Muscle layer of colon (tissue), 2 donors: ENCODE data around the gene DGKZ.

ENCODE experiments used
- H3K27ac ChIP-seq: one replicate; pipeline ENCODE4 v1.7.0; 2013; ENCODE audit warnings: low read depth, mild to moderate bottlenecking, low read length, moderate library complexity
- H3K27me3 ChIP-seq, 2 donors: one replicate each; pipeline ENCODE4 v1.7.0; 2013; ENCODE audit warnings: low read length in 2 of 2, mild to moderate bottlenecking in 2 of 2; ENCODE audit not compliant: insufficient read depth in 2 of 2, control insufficient read depth in 1 of 2
- H3K36me3 ChIP-seq: one replicate; pipeline ENCODE4 v1.7.0; 2013; ENCODE audit warnings: mild to moderate bottlenecking, low read length; ENCODE audit not compliant: insufficient read depth
- H3K4me1 ChIP-seq: one replicate; pipeline ENCODE4 v1.7.0; 2013; ENCODE audit warnings: mild to moderate bottlenecking, low read length; ENCODE audit not compliant: insufficient read depth
- H3K4me3 ChIP-seq, 2 donors: one replicate each; pipeline ENCODE4 v1.7.0; 2013; ENCODE audit warnings: low read length in 2 of 2, low read depth in 1 of 2, mild to moderate bottlenecking in 1 of 2, moderate library complexity in 1 of 2
- H3K9ac ChIP-seq: one replicate; pipeline ENCODE4 v1.7.0; 2013; ENCODE audit warnings: low read length
- H3K9me3 ChIP-seq: one replicate; pipeline ENCODE4 v1.7.0; 2013; ENCODE audit warnings: mild to moderate bottlenecking, low read length
- donor health status: abdominal sarcoma.
- donor health status: Adenocarcinoma of cecum.

DGKZ gene

GRCh38 chr11:46380340-46381047 is 33.2 kb downstream of the DGKZ start:
- peak overlapping the region; percentile 55 to 59 for H3K4me3 ChIP-seq
- peak overlapping the region; percentile 41 for H3K27ac ChIP-seq
- peaks cover 0 to 32% of the 10 kb centered on the region in 2 donors for H3K27me3 ChIP-seq
- H3K4me1 ChIP-seq, result peaks cover 8% of the 10 kb centered on the region
- no peak overlapping the region for H3K9ac ChIP-seq
- no peaks in the 10 kb centered on the region for H3K9me3 ChIP-seq
- H3K36me3 ChIP-seq, result peaks cover 9% of the 10 kb centered on the region

GRCh38 chr11:46381048-46381818 is 34.0 kb downstream of the DGKZ start, which contains the start of gene MDK:
Gene MDK (plus strand): TSS chr11:46381669. CDS start chr11:46382058, 389 bp downstream.
- H3K4me3 ChIP-seq, result peak within 1 kb of the TSS; percentile 55 to 59

GRCh38 chr11:46381819-46382645 is 34.8 kb downstream of the DGKZ start:
- Histone ChIP-seq H3K27ac (no peak overlapping the region), H3K9ac (no peak overlapping the region), H3K4me1 (peaks cover 8% of the 10 kb centered on the region), H3K27me3 (peaks cover 0 to 44% of the 10 kb centered on the region in 2 donors), H3K4me3 (peak overlapping the region; percentile 21 to 47), H3K9me3 (no peaks in the 10 kb centered on the region), H3K36me3 (peaks cover 6% of the 10 kb centered on the region)

More at GRCh38 chr11:46381048-46381818, 34.0 kb downstream of the DGKZ start, which contains the start of gene MDK:
- no peak within 1 kb of the TSS for H3K9ac ChIP-seq
- peaks cover 0 to 37% of the 10 kb centered on the region in 2 donors for H3K27me3 ChIP-seq
- no peaks in the 10 kb centered on the region for H3K9me3 ChIP-seq
- peak within 1 kb of the TSS; percentile 41 for H3K27ac ChIP-seq
- H3K36me3 ChIP-seq, result peaks cover 6% of the 10 kb centered on the region
- H3K4me1 ChIP-seq, result peaks cover 8% of the 10 kb centered on the region

GRCh38 chr11:46382646-46383403 is 35.6 kb downstream of the DGKZ start:
- Histone ChIP-seq H3K4me3 (peak overlapping the region; percentile 21 to 47), H3K27me3 (peaks cover 0 to 52% of the 10 kb centered on the region in 2 donors), H3K27ac (no peak overlapping the region), H3K36me3 (no peaks in the 10 kb centered on the region), H3K9me3 (no peaks in the 10 kb centered on the region), H3K9ac (no peak overlapping the region), H3K4me1 (peaks cover 8% of the 10 kb centered on the region)

GRCh38 chr11:46383404-46383758 is 36.1 kb downstream of the DGKZ start:
- H3K9ac ChIP-seq, result no peak overlapping the region
- no peak overlapping the region for H3K27ac ChIP-seq
- H3K27me3 ChIP-seq, result peaks cover 3 to 58% of the 10 kb centered on the region in 2 donors
- no peaks in the 10 kb centered on the region for H3K36me3 ChIP-seq
- H3K4me1 ChIP-seq, result peaks cover 8% of the 10 kb centered on the region
- no peak overlapping the region for H3K4me3 ChIP-seq
- H3K9me3 ChIP-seq, result no peaks in the 10 kb centered on the region

GRCh38 chr11:46383974-46384701 is 36.9 kb downstream of the DGKZ start:
- H3K27me3 ChIP-seq, result peaks cover 10 to 65% of the 10 kb centered on the region in 2 donors
- H3K4me3 ChIP-seq, result no peak overlapping the region
- H3K4me1 ChIP-seq, result peaks cover 8% of the 10 kb centered on the region
- no peak overlapping the region for H3K27ac ChIP-seq
- no peaks in the 10 kb centered on the region for H3K9me3 ChIP-seq
- no peaks in the 10 kb centered on the region for H3K36me3 ChIP-seq
- H3K9ac ChIP-seq, result no peak overlapping the region

GRCh38 chr11:46385169-46386004 is 38.1 kb downstream of the DGKZ start:
- Histone ChIP-seq H3K36me3 (no peaks in the 10 kb centered on the region), H3K4me1 (peaks cover 14% of the 10 kb centered on the region), H3K27me3 (peaks cover 21 to 78% of the 10 kb centered on the region in 2 donors), H3K9me3 (no peaks in the 10 kb centered on the region), H3K27ac (no peak overlapping the region), H3K4me3 (no peak overlapping the region), H3K9ac (no peak overlapping the region)

GRCh38 chr11:46386005-46386578 is 38.8 kb downstream of the DGKZ start:
- Histone ChIP-seq H3K9ac (no peak overlapping the region), H3K9me3 (no peaks in the 10 kb centered on the region), H3K4me3 (no peak overlapping the region), H3K27me3 (peaks cover 27 to 85% of the 10 kb centered on the region in 2 donors), H3K4me1 (peaks cover 14% of the 10 kb centered on the region), H3K36me3 (no peaks in the 10 kb centered on the region), H3K27ac (no peak overlapping the region)

- Histone ChIP-seq H3K9me3 (no peaks in the 10 kb centered on the region), H3K9ac (no peak overlapping the region), H3K27ac (no peak overlapping the region), H3K27me3 (peaks cover 27 to 88% of the 10 kb centered on the region in 2 donors), H3K4me3 (no peak overlapping the region), H3K4me1 (peaks cover 14% of the 10 kb centered on the region), H3K36me3 (no peaks in the 10 kb centered on the region)
Observed at GRCh38 chr11:46386674-46387073, 39.4 kb downstream of the DGKZ start.
